HepG2 (cell line): Measurements from ENCODE around the gene GNG7. TPM values are rescaled to one million over a fixed set of nuclear protein-coding genes. Genes with fewer than 3 reads are reported as not detected.

Experiments
- ATAC-seq: fragments of 200-7000 bp; cut with Tn5 transposase; 3 replicates; pipeline ENCODE4 v1.9.1; 2020; ENCODE audit warnings: mild to moderate bottlenecking, moderate library complexity
- BruUV-seq: library from RNA; stranded (reverse); fragments of 400-500 nt; replicated peaks from 2 replicates; lab custom pipeline; 2021; lab: Mats Ljungman, UMichigan
- CTCF ChIA-PET: fragments of 300-600 bp; formaldehyde crosslinking; extraction: SDS; loops from one replicate; lab custom pipeline; 2021; ENCODE audit warnings: low total read pairs, inconsistent platforms, low intra/inter-chr PET ratio; lab: Yijun Ruan, JAX
- POLR2A ChIA-PET: fragments of 350-600 bp; sonication (Branson Sonifier 250); formaldehyde crosslinking; loops from one replicate; lab custom pipeline; 2020; ENCODE audit warnings: antibody characterized with exemption, inconsistent platforms; lab: Yijun Ruan, JAX
- DNase-seq: peaks from one replicate; pipeline ENCODE4 v3.0.0-alpha.2; 2015; ENCODE audit warnings: low spot score
- FAIRE-seq: peaks from 3 replicates; lab custom pipeline; 2011; peaks lifted over from hg19 to GRCh38; lab: Jason Lieb, UNC
- H2AFZ ChIP-seq: one replicate; pipeline ENCODE4 v1.6.1; 2011; ENCODE audit warnings: low read length, inconsistent platforms
- H3K27ac ChIP-seq: fragments of 300-600 bp; 3 replicates; pipeline ENCODE4 v1.8.0; 2011; ENCODE audit warnings: mixed run types, mild to moderate bottlenecking, mixed read lengths, low read length, inconsistent platforms; ENCODE audit not compliant: insufficient read depth; ENCODE audit errors: extremely low read length
- H3K27me3 ChIP-seq, 2 experiments: fragments of 200-600 bp in 1 of 2; 2 replicates in 1 of 2; 3 replicates in 1 of 2; pipeline versions ENCODE4 v1.6.0 to v1.8.0; 2011; ENCODE audit warnings: low read length in 2 of 2, mild to moderate bottlenecking in 2 of 2, moderate library complexity in 2 of 2, inconsistent platforms in 1 of 2; ENCODE audit not compliant: insufficient read depth in 2 of 2, control insufficient read depth in 1 of 2
- H3K36me3 ChIP-seq, 2 experiments: fragments of 200-600 bp in 1 of 2; replicated peaks in 1 of 2; 2 replicates in 1 of 2; 3 replicates in 1 of 2; pipeline versions ENCODE4 v1.5.1 to v1.8.0; 2011; ENCODE audit warnings: low read length in 2 of 2, inconsistent platforms in 1 of 2; ENCODE audit not compliant: insufficient read depth in 2 of 2, control insufficient read depth in 1 of 2
- H3K4me1 ChIP-seq: 2 replicates; pipeline ENCODE4 v1.5.1; 2012; ENCODE audit warnings: low read length, inconsistent platforms; ENCODE audit not compliant: insufficient read depth
- H3K4me2 ChIP-seq: 2 replicates; pipeline ENCODE4 v1.6.0; 2011; ENCODE audit warnings: low read depth, low read length, inconsistent platforms
- H3K4me3 ChIP-seq, 3 experiments: fragments of 200-600 bp in 1 of 3; sonication (generic), shearing (Covaris generic) in 1 of 3; replicated peaks in 1 of 3; 2 replicates each; pipeline ENCODE4 v1.5.1; 2011 to 2016; ENCODE audit warnings: low read length in 3 of 3, inconsistent platforms in 2 of 3, low read depth in 2 of 3, mild to moderate bottlenecking in 2 of 3, control low read depth in 1 of 3, mixed read lengths in 1 of 3; ENCODE audit not compliant: insufficient read depth in 1 of 3
- H3K79me2 ChIP-seq: one replicate; pipeline ENCODE4 v1.6.1; 2011; ENCODE audit warnings: low read length, inconsistent platforms; ENCODE audit not compliant: insufficient read depth
- H3K9ac ChIP-seq: 2 replicates; pipeline ENCODE4 v1.6.0; 2011; ENCODE audit warnings: mild to moderate bottlenecking, low read depth, low read length, inconsistent platforms; ENCODE audit not compliant: insufficient read depth
- H3K9me3 ChIP-seq: 2 replicates; pipeline ENCODE4 v1.5.1; 2012; ENCODE audit warnings: mild to moderate bottlenecking, low read length
- H4K20me1 ChIP-seq: 2 replicates; pipeline ENCODE4 v1.6.0; 2011; ENCODE audit warnings: inconsistent platforms, mild to moderate bottlenecking, low read length, moderate library complexity; ENCODE audit not compliant: insufficient read depth
- BHLHE40 ChIP-seq: IDR thresholded peaks from 2 replicates; pipeline ENCODE4 v1.6.1; 2011; ENCODE audit warnings: low read length, improper control_type of control experiment
- GABPA ChIP-seq, 2 experiments: IDR thresholded peaks; 2 replicates each; pipeline ENCODE4 v1.6.1; 2011 to 2016; ENCODE audit warnings: low read depth in 2 of 2, low read length in 1 of 2, missing biosample characterization in 1 of 2, missing genetic modification characterization in 1 of 2
- NONO ChIP-seq, 2 experiments: fragments of 450-650 bp in 1 of 2; sonication (generic) in 1 of 2; formaldehyde crosslinking in 1 of 2; IDR thresholded peaks in 1 of 2; conservative IDR thresholded peaks in 1 of 2; 2 replicates each; pipeline versions ENCODE4 v1.6.1 to v1.8.0; 2017 to 2022; ENCODE audit warnings: mild to moderate bottlenecking in 1 of 2, missing genetic modification reagents in 1 of 2, moderate library complexity in 1 of 2
- SOX13 ChIP-seq, 3 experiments: fragments of 450-650 bp in 1 of 3; sonication (generic) in 1 of 3; formaldehyde crosslinking in 1 of 3; IDR thresholded peaks in 2 of 3; conservative IDR thresholded peaks in 1 of 3; 2 replicates each; pipeline versions ENCODE4 v1.5.0 to v1.6.1; 2016 to 2020; ENCODE audit warnings: antibody characterized with exemption in 1 of 3, mild to moderate bottlenecking in 1 of 3, missing compliant biosample characterization in 1 of 3, missing genetic modification reagents in 1 of 3, moderate library complexity in 1 of 3
- ZNF235 ChIP-seq: sonication (generic); formaldehyde crosslinking; IDR thresholded peaks from 2 replicates; pipeline ENCODE4 v1.8.1; 2023; ENCODE audit warnings: mild to moderate bottlenecking, missing genetic modification reagents, borderline replicate concordance
- ZNF883 ChIP-seq: sonication (generic); formaldehyde crosslinking; IDR thresholded peaks from 2 replicates; pipeline ENCODE4 v1.5.1; 2020; ENCODE audit warnings: mild to moderate bottlenecking, missing genetic modification reagents; ENCODE audit errors: not compliant biosample characterization
- WGBS: methylation state at CpG from one replicate; pipeline ENCODE4 v1.1.6; 2017; ENCODE audit warnings: low lambda C conversion rate; 5-methylcytosine and 5-hydroxymethylcytosine counted together
- in situ Hi-C: cut with HindIII; loops from 2 replicates; pipeline ENCODE4 v1.10.0; 2017; ENCODE audit warnings: low pct_unique_long_range_greater_than_20kb; ENCODE audit not compliant: extremely low pct_ligation_motif_present
- intact Hi-C: fragments of 100-400 bp; cut with micrococcal nuclease; formaldehyde crosslinking; loops from one replicate; pipeline ENCODE4 v1.10.0; 2022; ENCODE audit not compliant: unreplicated experiment
- polyA plus RNA-seq, 8 experiments: library from polyadenylated mRNA; depleted of rRNA in 3 of 8; stranded (reverse) in 7 of 8; unstranded in 1 of 8; fragments of >200 nt; fragmentation: Illumina TruSeq in 4 of 8; extraction: Trizol in 4 of 8; gene quantifications; 2 replicates each; pipeline versions ENCODE4 v1.2.1 to v1.2.3, GENCODE V29; 2011 to 2016; ENCODE audit warnings: low read depth in 4 of 8, missing spikeins in 1 of 8, mixed read lengths in 1 of 8; ENCODE audit not compliant: insufficient read depth in 1 of 8
- total RNA-seq, 5 experiments: library from RNA; depleted of rRNA; stranded (reverse); fragments of >200 nt; fragmentation: Illumina TruSeq; extraction: Trizol; gene quantifications; 2 replicates each; pipeline ENCODE4 v1.2.3, GENCODE V29; 2016; ENCODE audit warnings: low read depth in 1 of 5
- TF ChIP-seq, protein P1 (sequence below): IDR thresholded peaks from 2 replicates; pipeline ENCODE4 v1.6.1; 2012; ENCODE audit warnings: low read length, improper control_type of control experiment
- TF ChIP-seq, protein P2 (sequence below): IDR thresholded peaks from 2 replicates; pipeline ENCODE4 v1.6.1; 2016
- TF ChIP-seq, protein P3 (sequence below): sonication (generic); formaldehyde crosslinking; IDR thresholded peaks from 2 replicates; pipeline ENCODE4 v1.5.1; 2020; ENCODE audit warnings: mild to moderate bottlenecking, missing genetic modification reagents, moderate library complexity

GNG7 gene
- total and polyA plus RNA-seq, 2 of the 13 experiments (the other 11 are each of a cell fraction or from before 2014, with no cell fraction given): 1.4 to 3.3 TPM

DNA sequence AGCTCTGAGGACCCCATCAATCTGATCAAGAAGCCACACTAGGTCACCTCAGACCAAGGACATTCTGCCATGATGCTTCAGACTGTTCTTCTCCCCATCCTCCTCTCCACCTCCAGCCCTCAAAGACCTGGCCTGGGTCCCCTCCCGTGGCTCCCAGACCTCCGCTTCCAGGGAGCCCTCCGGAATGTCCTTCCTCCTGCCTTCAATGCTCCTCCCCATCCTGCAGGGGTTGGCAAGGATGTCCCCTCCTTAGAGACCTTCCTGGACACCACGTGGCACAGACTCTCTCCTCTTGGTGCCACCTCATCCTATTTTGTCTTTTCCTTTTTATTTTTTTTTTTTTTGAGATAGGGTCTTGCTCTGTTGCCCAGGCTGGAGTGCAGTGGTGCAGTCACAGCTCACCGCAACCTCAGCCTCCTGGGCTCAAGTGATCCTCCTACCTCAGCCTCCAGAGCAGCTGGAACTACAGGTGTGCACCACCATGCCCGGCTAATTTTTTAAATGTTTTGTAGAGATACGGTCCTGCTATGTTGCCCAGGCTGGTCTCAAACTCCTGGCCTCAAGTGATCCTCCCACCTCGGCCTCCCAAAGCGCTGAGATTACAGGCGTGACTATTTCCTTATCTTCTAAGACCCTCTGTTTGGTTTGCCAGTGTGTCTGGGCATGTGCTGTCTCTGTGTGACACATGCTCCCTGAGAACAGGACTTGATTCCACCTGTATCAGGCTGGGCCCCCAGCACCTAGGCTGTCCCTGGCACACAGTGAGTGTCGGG, 84.9 kb downstream of the GNG7 start (continued):
- TF ChIP-seq, protein P1, sequence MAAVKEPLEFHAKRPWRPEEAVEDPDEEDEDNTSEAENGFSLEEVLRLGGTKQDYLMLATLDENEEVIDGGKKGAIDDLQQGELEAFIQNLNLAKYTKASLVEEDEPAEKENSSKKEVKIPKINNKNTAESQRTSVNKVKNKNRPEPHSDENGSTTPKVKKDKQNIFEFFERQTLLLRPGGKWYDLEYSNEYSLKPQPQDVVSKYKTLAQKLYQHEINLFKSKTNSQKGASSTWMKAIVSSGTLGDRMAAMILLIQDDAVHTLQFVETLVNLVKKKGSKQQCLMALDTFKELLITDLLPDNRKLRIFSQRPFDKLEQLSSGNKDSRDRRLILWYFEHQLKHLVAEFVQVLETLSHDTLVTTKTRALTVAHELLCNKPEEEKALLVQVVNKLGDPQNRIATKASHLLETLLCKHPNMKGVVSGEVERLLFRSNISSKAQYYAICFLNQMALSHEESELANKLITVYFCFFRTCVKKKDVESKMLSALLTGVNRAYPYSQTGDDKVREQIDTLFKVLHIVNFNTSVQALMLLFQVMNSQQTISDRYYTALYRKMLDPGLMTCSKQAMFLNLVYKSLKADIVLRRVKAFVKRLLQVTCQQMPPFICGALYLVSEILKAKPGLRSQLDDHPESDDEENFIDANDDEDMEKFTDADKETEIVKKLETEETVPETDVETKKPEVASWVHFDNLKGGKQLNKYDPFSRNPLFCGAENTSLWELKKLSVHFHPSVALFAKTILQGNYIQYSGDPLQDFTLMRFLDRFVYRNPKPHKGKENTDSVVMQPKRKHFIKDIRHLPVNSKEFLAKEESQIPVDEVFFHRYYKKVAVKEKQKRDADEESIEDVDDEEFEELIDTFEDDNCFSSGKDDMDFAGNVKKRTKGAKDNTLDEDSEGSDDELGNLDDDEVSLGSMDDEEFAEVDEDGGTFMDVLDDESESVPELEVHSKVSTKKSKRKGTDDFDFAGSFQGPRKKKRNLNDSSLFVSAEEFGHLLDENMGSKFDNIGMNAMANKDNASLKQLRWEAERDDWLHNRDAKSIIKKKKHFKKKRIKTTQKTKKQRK: no peak
- TF ChIP-seq NONO (IDR thresholded peaks at IDR 0.05): no peak
- TF ChIP-seq NONO (CRISPR knock-in tag; conservative IDR thresholded peaks at IDR 0.05): no peak

DNA sequence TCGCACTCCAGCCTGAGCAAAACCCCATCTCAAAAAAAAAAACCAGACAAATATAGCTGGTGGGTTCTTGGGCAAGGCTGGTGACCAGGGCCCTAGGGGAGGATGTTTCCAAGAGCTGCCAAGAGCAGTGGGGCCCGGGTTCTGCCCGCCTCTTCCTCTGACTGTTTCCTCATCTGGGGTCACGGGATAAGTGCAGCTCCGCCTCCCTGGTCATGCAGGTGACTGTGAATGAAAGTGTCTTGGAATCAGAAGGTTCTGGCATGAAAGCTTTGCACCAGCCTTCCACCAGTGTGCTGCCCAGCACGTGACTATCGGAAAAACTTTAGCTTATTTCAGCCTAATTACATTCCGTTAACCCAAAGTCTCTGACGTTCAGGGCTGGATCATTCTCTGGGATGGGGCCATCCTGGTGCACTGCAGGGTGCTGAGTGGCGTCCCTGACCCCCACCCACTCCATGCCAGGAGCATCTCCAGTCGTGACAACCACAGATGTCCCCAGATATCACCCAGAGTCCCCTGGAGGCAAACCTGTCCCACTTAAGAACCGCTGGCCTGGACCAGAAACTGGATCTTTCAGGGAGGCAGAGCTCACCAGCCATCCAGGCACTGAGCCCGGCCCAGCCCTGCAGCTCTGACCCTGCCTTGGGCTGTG, 85.6 kb downstream of the GNG7 start:
- TF ChIP-seq, protein P2, sequence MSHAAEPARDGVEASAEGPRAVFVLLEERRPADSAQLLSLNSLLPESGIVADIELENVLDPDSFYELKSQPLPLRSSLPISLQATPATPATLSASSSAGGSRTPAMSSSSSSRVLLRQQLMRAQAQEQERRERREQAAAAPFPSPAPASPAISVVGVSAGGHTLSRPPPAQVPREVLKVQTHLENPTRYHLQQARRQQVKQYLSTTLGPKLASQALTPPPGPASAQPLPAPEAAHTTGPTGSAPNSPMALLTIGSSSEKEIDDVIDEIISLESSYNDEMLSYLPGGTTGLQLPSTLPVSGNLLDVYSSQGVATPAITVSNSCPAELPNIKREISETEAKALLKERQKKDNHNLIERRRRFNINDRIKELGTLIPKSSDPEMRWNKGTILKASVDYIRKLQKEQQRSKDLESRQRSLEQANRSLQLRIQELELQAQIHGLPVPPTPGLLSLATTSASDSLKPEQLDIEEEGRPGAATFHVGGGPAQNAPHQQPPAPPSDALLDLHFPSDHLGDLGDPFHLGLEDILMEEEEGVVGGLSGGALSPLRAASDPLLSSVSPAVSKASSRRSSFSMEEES (CRISPR knock-in tag): peak; percentile 40; the same call in 1 of the 2 replicates
- peak; percentile 36 for TF ChIP-seq ZNF883 (CRISPR knock-in tag)
- no peak for TF ChIP-seq SOX13 (IDR thresholded peaks at IDR 0.05)
- no peak for TF ChIP-seq SOX13 (CRISPR knock-in tag; conservative IDR thresholded peaks at IDR 0.05 in 1 of 2, IDR thresholded peaks at IDR 0.05 in 1 of 2)
- TF ChIP-seq ZNF235: no peak
- TF ChIP-seq, protein P3, sequence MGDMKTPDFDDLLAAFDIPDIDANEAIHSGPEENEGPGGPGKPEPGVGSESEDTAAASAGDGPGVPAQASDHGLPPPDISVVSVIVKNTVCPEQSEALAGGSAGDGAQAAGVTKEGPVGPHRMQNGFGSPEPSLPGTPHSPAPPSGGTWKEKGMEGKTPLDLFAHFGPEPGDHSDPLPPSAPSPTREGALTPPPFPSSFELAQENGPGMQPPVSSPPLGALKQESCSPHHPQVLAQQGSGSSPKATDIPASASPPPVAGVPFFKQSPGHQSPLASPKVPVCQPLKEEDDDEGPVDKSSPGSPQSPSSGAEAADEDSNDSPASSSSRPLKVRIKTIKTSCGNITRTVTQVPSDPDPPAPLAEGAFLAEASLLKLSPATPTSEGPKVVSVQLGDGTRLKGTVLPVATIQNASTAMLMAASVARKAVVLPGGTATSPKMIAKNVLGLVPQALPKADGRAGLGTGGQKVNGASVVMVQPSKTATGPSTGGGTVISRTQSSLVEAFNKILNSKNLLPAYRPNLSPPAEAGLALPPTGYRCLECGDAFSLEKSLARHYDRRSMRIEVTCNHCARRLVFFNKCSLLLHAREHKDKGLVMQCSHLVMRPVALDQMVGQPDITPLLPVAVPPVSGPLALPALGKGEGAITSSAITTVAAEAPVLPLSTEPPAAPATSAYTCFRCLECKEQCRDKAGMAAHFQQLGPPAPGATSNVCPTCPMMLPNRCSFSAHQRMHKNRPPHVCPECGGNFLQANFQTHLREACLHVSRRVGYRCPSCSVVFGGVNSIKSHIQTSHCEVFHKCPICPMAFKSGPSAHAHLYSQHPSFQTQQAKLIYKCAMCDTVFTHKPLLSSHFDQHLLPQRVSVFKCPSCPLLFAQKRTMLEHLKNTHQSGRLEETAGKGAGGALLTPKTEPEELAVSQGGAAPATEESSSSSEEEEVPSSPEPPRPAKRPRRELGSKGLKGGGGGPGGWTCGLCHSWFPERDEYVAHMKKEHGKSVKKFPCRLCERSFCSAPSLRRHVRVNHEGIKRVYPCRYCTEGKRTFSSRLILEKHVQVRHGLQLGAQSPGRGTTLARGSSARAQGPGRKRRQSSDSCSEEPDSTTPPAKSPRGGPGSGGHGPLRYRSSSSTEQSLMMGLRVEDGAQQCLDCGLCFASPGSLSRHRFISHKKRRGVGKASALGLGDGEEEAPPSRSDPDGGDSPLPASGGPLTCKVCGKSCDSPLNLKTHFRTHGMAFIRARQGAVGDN (CRISPR knock-in tag): peak; percentile 22; the same call in 1 of the 2 replicates
- TF ChIP-seq BHLHE40: 0 out of 2 replicates have a peak, but pooled peaks have one; percentile 31
- TF ChIP-seq GABPA (IDR thresholded peaks at IDR 0.05; ENCODE audit: low read depth, low read length): peak; percentile 22; the same call in 1 of the 2 replicates
- peak; percentile 53 for TF ChIP-seq GABPA (CRISPR knock-in tag; IDR thresholded peaks at IDR 0.05; ENCODE audit: low read depth)
- TF ChIP-seq, all 625 proteins: peak for 5
- no peaks in the 10 kb centered on the region for H4K20me1 ChIP-seq
- no peaks in the 10 kb centered on the region for H3K27me3 ChIP-seq
- no peak overlapping the region for H3K9ac ChIP-seq
- H2AFZ ChIP-seq: no peak overlapping the region
- CTCF ChIA-PET: no interaction called here
- POLR2A ChIA-PET: interaction anchor here (0.8 to 2.6 kb wide), 4 partner anchors 13 to 224 kb away, joined by 3 to 17 read pairs (median 4); partner anchors contain the start of gene GADD45B
- H3K79me2 ChIP-seq: no peaks in the 10 kb centered on the region
- H3K4me2 ChIP-seq: peak overlapping the region; percentile 51
- intact Hi-C loops: loop anchor here (10.0 kb wide), 1 partner anchor 302 kb away; no protein-coding TSS in a partner anchor
- ATAC-seq (no peak), FAIRE-seq (no peak), DNase-seq (peak; percentile 35)
- 30% methylated on average over 6 of the region's 13 CpGs for WGBS
- no TSS peak for BruUV-seq
- in situ Hi-C loops: no loop called here
- peaks cover 57% of the 10 kb centered on the region for H3K4me1 ChIP-seq
- H3K9me3 ChIP-seq: peaks cover 5% of the 10 kb centered on the region; the same call in 1 of the 2 replicates
- H3K27ac ChIP-seq: no peak overlapping the region
- no peaks in the 10 kb centered on the region for H3K36me3 ChIP-seq
- no peak overlapping the region for H3K4me3 ChIP-seq
